ENCODE measurements around the gene PMS2.
"Not testable (repeated sequence)": the region's sequence is repeated elsewhere in the genome, so short reads cannot be mapped to it uniquely, and the experiment has no call there.

The PMS2 gene

GRCh38 chr7:6012355-6013104 lies 3.7 kb upstream of the PMS2 start:
- DNase-seq: no peak

GRCh38 chr7:6011541-6011940 lies 2.7 kb upstream of the PMS2 start:
- no peak for DNase-seq

DNA sequence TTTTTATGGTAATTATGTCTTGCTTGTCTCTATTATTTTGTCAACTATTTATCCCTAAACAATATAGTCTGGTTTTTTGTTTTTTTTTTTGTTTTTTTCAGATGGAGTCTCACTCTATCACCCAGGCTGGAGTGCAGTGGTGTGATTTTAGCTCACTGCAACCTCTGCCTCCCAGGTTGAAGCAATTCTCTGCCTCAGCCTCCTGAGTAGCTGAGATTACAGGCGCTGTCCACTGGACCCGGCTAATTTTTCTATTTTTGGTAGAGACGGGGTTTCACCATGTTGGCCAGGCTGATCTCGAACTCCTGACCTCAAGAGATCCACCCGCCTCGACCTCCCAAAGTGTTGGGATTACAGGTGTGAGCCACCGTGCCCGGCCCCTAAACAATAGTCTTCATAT lies 1.5 kb upstream of the PMS2 start:
- not testable (repeated sequence) for DNase-seq

DNA sequence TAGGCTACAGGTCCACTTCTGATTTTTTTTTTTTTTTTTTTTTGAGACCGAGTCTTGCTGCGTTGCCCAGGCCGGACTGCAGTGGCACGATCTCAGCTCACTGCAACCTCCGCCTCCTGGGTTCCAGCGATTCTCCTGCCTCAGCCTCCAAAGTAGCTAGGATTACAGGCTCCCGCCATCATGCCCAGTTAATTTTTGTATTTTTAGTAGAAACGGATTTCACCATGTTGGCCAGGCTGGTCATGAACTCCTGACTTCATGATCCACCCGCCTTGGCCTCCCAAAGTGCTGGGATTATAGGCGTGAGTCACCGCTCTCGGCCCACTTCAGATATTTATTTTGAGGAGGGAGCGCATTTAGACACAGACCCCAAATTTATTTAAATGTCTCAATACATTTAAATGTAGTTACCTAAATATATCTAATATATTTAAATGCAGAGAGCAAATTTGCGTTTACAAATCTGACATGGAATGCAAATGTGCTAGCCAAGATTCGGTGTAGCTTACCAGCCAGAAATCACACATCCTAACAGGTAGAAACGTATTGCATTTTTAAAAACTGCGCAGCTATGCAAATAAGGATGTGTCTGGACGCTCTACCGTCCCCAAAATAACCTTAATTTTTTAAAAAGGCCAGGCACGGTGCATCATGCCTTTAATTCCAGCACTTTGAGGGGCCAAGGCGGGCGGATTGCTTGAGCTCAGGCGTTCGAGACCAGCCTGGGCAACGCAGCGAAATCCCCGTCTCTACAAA lies 836 bp downstream of the PMS2 start:
- not testable (repeated sequence) for DNase-seq

- no peak for DNase-seq
Measured at GRCh38 chr7:6007386-6007785, 1.5 kb downstream of the PMS2 start.

GRCh38 chr7:5997210-5997808 lies 11.5 kb downstream of the PMS2 start:
- no peak for DNase-seq

DNA sequence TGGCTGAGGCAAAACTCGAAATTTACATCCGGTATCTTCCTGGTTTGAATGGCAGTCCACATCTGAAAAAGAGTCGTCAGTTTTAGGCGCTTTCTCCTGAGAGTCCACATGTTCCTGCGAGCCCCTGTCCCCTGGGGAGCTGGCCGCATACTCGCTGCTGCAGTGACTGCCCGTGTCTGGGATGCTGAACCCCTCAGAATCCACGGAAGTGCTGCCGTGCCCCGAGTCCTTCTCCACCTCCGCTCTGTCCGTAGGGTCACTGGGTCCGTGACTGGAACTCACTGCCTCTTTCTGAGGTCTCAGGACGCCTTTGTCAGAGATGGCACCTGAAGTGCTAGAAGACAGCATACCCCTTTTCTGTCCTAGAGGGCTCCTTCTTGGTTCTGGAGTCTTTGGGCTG lies 21.8 kb downstream of the PMS2 start:
- DNase-seq: not testable (repeated sequence)

GRCh38 chr7:5979680-5980314 lies 29.1 kb downstream of the PMS2 start:
- not testable (repeated sequence) for DNase-seq

DNA sequence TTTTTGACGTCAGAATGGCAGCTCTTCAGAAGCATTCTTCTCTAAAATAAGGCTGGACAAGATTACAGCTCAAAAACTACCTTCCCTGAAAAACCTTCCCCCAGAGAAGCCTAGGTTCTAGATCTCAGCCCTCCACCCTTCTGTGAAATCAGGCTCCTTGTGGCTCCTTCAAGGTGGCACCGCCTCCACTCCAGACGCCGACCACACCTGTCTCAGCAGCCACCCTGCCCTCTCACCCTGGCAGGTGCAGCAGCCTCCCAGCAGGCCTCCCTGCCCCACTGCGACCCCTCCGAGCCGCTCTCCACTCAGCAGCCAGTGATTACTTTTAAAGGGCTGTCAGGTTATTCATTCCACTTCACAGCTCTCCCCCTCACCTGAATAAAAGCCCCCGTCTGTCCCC lies 35.3 kb downstream of the PMS2 start:
- DNase-seq: not testable (repeated sequence)

DNA sequence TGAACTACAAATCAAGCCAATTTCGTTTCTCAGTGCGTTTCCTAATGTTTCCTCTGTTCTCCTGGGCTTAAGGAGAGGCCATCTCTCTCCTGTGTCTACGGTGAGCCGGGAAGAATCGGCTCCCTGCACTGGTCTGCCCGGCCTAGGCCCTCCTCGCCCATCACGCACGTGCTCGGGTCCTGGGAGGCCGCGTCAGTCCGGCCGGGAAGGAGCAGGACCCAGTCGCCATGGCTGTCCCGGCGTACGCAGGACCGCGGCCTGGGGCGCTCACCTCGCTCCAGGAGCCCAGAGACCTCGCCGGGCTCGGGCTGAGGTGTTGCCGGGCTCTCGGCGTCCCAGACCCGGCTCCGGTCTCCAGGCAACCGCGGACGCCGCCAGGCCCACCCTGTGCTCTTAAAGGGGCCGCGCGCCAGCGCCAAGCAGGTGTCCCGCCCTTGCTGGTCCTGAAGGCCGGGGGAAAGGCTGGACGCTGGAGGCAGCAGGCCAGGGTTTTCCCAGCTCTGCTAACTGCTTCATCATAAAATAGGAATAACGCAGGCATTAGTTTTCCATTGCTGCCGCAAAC lies 38.4 kb downstream of the PMS2 start, which contains the start of gene RSPH10B:
Gene RSPH10B, minus strand, starts transcription at position 343 of the 565 bp plus-strand sequence. CDS start 3,573 bp downstream, outside the sequence.
- DNase-seq: not testable (repeated sequence)

GRCh38 chr7:5963810-5964209 lies 45.0 kb downstream of the PMS2 start:
- DNase-seq: not testable (repeated sequence)

- DNase-seq: not testable (repeated sequence)
Measured at GRCh38 chr7:5963205-5963604, 45.6 kb downstream of the PMS2 start.

- not testable (repeated sequence) for DNase-seq
Measured at GRCh38 chr7:5934945-5935450, 73.9 kb downstream of the PMS2 start.

GRCh38 chr7:5931905-5932644 lies 76.8 kb downstream of the PMS2 start:
- not testable (repeated sequence) for DNase-seq

- DNase-seq: not testable (repeated sequence)
Measured at GRCh38 chr7:5931250-5931649, 77.6 kb downstream of the PMS2 start.

GRCh38 chr7:5930290-5930689 lies 78.6 kb downstream of the PMS2 start:
- DNase-seq: not testable (repeated sequence)

GRCh38 chr7:5926263-5926870 lies 82.5 kb downstream of the PMS2 start:
- not testable (repeated sequence) for DNase-seq

- not testable (repeated sequence) for DNase-seq
Measured at GRCh38 chr7:5924630-5925029, 84.2 kb downstream of the PMS2 start.

- not testable (repeated sequence) for DNase-seq
Measured at GRCh38 chr7:5924180-5924579, 84.7 kb downstream of the PMS2 start.

Data from NCI-H524 treated with DMSO at 0.1 percent for 48 hours (cell line).